NCI-H2029 treated with DMSO at 0.1 percent for 48 hours (cell line): ENCODE data around the gene AKAP6.

Source experiments
- DNase-seq: peaks from one replicate; lab custom pipeline; 2025; lab: John Stamatoyannopoulos, UW

AKAP6 gene

DNA sequence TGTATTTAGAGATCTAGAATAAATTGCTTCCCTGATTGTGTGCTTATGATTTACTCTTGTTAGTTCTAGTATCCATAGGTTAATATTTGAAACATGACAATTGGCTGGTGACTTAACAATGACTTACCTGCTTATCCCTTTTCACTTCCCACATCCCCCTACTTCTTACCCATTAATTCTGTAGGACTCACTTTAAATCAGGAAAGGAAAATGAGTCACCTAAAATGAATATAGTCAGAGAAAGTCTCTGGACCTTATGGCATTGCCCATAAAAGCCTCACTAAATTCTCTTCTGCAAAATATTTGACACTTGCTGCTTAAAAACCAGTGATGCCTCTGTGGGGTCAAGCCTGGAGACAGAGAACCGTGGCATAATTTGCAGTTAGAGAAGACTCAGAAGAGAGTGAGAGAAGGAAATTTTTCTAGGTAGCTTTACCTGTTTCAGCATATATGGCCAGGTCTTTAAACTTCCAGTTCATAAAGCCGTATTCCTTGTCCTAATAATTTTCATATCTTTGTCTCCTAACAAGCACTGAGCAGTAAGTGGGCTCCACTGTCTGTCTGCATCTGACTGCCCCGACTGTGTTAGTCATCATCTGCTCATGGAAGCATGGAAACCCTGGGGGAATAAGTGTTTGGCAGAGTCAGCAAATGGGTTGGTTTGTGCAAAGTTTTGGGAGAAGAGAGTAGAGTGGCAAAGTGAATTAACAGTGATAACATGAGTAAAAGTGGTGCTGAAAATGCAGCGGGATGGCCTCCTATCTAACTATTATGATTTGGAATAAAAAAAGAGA lies 294.4 kb downstream of the AKAP6 start:
- DNase-seq, result no peak

DNA sequence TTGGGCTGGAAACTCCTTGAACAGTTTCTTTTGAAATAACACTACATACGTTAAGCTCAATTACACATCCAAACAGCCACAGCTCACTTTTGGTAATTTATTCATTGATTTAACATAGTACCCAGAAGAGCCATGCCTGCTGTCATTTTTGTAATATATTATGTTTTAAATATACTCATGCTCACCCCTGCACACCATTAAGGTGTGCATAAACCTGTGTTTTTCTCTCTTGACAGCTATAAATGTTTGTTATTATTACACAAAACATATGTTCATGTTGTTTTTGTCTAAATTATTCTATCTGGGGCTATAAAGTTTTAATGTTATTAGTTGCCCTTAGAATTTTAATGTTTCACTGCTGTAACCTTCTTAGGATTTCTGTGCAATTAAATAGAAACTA lies 296.1 kb downstream of the AKAP6 start:
- DNase-seq, result no peak

DNA sequence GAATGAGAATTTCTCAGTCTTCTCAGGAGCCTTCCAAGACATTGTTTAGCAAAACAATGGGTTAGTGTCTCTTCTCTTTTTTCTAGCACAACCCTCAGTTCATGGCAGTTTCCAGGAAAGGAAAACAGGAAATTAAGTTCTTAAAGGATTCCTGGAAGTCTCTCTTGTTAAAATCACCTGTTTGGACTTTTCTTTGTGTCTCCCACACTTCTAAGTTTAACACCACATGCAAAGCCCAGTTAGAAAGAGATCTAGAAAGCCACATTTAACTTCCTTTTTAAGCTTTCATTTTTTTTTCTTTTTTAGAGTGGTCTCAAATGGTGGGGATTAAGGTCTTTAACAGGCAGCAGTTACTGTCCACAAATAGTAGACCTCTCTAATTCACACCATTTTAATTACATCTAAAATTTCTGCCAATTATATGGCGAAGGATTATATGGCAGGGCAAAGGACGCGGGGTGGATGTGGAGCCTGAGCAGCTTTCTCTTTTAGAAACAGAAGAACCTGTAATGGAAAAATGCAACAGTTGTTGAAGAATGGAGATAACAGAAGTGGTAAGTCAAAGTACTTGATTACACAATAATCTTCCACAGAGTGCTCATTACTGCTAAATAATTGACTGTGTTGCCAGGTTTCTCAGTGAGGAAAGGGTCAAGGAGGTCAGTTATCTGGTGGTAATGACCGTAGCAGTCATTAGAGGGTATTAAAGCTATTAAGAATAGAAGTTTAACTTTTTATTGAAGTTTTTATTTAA lies 298.6 kb downstream of the AKAP6 start:
- DNase-seq, result no peak

GRCh38 chr14:32629236-32629635 lies 300.1 kb downstream of the AKAP6 start:
- DNase-seq, result peak; percentile 89

DNA sequence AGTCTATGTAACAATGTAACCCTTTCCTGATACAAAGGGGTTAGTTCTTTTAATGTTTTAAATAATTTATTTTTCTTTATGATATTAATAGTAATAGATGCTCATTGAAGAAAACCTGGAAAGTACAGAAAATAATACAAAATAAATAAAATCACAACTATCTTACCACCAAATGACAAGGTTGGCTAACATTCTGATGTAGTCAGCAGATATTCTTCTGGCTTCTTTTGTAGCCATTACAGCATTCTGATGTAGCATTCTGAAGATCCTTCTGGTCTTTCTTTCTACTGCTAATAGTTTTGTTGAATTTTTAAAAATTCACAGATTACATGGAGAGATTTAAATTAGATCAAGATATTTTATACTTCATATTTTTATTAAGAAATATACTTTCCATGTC lies 301.6 kb downstream of the AKAP6 start:
- no peak for DNase-seq

DNA sequence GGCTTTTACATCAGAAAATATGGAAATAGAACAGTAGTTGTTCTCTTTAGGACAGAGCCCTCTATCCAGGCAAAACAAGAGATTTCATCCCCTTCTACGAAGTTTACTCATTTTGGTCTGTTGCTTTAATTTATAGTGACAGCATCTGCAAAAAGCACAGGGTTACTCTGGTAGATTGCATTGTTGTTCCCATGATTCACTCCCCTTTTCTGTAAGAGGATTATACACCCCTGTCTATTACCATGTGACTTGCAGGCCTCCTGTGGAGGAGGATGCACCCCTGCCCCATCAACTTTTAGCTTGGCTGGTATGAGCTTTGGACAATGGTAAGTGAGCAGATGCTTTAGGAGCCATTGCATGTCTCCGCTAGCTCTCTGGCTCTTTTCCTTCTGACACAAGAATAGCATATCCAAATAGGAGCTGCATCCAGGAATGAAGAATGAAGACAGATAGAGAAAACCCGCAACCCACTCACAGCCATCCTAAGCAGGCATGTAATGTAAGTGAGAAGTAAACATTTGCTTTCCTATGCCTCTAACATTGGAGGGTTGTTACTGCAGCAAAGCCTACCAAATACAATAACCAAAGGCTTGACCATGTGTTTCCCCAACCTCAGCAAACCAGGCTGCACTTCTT lies 304.2 kb downstream of the AKAP6 start:
- DNase-seq, result no peak

DNA sequence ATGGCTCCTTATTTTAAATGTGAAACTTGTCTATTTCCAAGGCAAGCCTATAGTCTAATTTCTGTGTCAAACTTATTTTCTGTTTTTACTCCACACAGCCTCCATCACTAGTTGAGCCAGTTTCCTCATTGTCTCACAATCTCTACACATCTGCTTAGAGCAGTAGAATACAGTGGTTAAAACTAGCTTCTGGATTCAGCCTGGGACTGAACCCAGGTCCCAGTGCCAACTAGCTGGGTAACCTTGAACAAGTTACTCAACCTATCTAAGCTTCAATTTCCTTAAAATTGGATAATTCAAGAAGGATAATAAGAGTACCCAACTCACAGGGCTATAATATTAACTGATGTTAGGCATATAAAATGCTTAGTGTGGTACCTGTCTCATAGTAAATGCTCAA lies 304.8 kb downstream of the AKAP6 start:
- no peak for DNase-seq

DNA sequence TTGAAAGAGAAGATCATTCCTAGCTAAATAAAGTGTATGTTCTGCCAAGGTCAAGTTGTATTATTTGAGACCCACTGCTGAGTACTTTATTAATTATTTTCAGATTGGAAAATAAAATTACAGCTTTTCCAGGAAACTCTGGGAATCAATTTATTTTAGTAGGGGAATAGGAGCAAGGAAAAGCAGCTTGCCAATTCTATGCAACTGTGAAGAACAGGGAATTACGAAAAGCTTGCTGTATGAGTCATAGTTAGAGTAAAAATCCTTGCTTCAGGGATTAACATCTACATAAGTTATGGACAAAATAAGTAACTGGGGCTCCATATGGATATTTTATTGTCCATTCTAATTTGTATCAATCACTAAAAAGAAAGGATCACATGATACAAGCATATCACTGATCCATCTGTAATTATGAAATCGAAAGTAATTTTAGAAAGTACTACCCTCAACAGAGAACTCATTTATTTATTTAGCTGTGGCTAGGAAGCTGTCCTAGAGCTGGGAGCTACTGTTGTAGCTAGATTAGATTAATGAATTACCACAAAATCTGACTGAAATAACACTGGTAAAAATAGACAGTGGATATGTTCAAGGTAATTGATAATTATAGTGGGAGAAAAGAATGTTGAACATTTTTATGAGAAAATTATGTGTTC lies 306.1 kb downstream of the AKAP6 start:
- DNase-seq, result peak; percentile 95

DNA sequence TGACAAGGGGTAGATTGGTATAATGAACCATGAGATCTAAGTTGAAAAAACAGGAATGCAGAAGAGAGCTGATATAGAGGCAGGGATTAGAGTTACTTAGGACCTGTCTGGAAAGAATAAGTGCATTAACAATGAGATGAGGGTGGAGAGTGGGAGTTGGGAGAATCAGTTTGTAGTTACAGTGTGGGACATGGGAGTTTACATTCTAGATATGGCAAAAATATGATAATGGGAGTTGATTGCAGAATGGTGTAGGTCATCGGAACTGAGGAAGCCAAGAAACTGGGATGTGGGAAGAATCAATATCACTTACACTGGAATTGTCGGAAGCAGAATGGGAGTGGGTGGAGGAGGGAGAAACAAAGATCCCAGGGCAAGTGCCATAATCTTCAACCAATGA lies 308.5 kb downstream of the AKAP6 start:
- DNase-seq, result no peak

DNA sequence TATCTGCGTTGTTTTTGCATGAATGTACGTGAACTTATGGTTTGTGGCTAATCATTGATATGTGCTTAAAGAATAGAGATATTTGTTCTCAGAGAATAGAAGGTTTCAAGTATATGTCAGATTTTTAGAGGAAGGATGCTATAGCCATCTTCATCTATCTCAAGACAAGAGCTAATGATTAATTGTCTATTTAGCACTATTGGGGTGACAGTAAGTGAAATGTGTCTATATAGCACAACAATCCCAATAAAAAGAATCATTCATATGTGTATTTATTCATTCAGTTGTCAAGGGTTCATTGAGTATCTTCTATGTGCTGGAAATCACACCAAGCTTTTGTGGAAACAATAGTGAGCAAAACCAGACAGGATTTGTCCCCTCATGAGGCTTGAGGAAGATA lies 310.1 kb downstream of the AKAP6 start:
- no peak for DNase-seq

DNA sequence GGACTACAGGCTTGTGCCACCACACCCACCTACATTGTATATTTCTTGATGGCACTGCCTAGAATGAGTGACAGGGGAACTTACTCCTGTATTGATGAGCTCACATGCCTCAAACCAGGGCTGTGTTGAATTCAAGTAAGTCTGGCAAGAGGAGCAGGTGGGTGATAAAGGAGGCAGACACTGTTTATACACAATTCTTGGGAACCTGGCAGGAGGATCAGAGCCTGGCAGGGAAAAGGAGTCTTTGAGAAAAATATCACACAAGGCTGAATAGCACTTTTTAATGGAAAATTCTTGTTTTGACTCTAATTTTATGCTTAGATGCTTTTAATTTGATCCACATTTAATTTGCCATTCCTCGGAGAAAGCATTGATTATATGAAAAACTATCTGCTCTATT lies 316.5 kb downstream of the AKAP6 start:
- no peak for DNase-seq

DNA sequence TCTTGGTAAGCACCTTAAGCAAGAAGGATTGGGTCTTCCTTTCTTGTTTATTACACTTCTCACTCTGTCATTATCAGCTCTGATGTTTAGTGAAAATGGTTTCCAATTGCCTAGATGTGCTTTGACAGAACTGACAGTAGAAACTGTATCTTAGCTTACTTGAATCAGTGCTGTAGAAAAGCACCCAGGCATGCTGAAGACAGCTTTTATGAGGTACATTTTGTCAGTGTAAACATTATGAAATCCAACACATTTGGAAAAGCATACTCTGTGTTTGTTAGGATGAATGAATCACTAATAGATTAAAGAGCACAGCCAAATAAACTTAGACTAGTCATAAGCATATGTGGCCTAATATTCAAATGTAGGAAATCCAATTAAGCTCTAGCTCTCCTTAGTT lies 319.3 kb downstream of the AKAP6 start:
- DNase-seq, result no peak

- DNase-seq, result no peak
Observed at GRCh38 chr14:32650030-32650429, 320.9 kb downstream of the AKAP6 start.

- DNase-seq, result no peak
Observed at GRCh38 chr14:32650665-32651064, 321.6 kb downstream of the AKAP6 start.

- DNase-seq, result no peak
Observed at GRCh38 chr14:32654106-32654505, 325.0 kb downstream of the AKAP6 start.

- no peak for DNase-seq
Observed at GRCh38 chr14:32656601-32657000, 327.5 kb downstream of the AKAP6 start.

DNA sequence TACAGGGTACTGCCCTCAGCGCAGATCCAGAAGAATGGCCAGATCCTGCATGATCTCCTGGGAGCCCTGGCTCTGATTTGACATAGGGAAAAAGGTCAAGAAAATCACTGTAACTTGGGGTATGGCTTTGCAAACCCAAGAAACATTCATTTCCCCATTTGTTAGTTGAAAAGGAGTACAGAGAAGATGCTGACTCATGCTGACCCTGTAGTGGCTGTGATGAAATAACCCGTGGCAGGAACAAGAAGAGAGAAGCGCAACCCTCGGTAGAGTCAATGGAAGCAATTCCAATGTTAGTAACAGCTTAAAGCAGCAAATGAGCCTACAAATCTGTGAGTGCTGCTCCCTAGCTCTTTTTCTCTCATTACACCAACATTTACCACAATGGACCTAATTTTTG lies 328.0 kb downstream of the AKAP6 start:
- no peak for DNase-seq

GRCh38 chr14:32661216-32661615 lies 332.1 kb downstream of the AKAP6 start:
- no peak for DNase-seq

GRCh38 chr14:32662211-32662610 lies 333.1 kb downstream of the AKAP6 start:
- DNase-seq, result no peak

GRCh38 chr14:32666308-32666707 lies 337.2 kb downstream of the AKAP6 start:
- no peak for DNase-seq

DNA sequence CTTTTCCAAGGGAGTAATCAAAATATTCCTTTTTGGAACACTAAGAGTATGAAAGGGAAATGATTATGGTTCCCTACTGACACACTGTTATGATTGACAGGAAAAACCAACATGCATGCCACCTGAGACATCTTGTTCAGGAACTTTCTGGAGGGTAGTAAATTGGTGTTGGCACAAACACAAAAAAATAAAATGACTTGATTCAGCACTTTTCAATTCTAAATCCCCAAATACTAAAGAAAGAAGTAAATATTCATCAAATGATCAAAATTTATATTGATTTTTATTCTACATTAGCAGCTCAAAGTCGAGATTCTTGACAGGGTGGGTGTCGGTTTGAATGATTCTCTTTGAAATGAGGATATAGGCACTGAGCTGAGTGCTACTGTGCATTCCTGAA lies 338.2 kb downstream of the AKAP6 start:
- no peak for DNase-seq

DNA sequence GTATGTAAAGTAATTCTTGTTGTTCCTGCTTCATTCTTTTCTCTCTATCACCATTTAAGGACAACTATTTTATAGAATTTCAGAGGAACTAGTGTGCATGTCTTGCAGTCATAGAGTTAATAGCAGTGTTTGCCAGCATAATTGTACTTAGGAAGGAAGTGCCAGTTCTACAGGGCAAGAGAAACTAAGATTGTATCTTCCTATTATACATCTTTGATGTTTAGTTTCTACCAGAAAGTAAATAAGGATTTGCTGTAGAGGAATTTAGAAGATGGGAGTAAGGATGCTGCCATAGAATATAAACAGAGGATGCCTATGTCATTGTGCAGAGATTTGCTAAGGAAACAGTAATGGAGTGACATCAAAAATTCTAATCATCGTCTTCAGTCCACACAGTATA lies 338.7 kb downstream of the AKAP6 start:
- DNase-seq, result no peak

DNA sequence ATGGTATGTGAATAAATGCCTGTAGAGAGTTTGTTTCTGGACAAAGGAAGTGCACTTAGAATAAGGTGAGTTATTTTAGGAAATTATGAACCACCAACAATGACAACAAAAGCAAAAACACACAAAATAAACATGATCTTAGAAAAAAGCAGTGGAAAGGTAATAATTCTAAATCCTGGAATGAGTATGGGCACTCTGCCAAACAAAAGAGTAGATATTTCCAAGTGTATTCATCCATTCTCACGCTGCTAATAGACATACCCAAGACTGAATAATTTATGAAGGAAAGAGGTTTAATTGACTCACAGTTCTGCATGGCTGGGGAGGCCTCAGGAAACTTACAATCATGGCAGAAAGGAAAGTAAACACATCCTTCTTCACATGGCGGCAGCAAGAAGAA lies 340.3 kb downstream of the AKAP6 start:
- DNase-seq, result no peak
